GM10266 (cell line): ENCODE data around the gene KRT16.

ENCODE experiments used
- DNase-seq: peaks from one replicate; pipeline ENCODE4 v3.0.0; 2012; ENCODE audit errors: extremely low spot score
- TF ChIP-seq, protein P1 (sequence below): IDR thresholded peaks from 2 replicates; pipeline ENCODE4 v1.5.1; 2012; ENCODE audit warnings: mild to moderate bottlenecking, low read depth; ENCODE audit not compliant: control insufficient read depth, insufficient read depth; ENCODE audit errors: missing control alignments

Gene KRT16

DNA sequence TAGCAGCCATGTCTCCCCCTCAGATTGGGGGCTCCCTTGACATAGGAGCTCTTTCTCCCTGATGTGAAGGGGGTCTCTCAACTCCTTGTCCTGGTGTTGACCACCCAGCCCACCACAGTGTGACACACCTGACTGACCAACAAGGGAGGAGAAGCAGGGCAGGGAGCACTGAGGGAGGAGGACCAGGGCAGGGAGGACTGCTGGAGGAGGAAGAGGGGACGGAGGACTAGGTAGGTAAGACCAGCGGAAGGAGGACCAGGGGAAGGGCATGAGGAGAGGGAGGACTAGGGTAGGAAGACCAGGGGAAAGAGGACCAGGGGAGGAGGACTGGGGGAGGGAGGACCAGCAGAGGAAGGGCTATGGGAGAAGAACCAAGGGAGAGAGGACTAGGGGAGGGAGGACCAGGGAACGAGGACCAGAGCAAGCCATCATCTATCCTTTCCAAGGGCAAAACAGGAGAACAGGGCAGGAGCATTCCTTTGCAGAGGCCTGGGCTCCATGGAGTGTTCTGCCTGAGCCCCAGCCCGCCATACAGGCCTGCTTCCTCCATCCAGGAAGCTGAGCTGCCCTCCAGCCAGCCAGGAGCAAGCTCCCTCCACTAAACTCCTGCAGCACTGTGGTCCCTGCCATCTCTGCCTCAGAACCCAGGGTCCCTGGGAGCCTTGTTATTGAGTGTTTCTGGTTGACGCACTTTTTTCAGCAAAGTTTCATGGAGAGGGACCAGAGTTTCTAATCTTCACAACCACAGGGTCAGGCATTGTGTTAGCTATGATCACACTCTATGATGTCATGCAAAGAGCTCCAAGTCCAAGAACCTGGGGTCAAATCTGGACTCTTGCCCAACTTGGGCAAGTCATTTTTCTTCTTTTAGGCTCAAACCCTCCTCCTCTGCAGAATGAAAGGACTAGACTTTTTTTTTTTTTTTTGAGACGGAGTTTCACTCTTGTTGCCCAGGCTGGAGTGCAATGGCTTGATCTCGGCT, 27.2 kb upstream of the KRT16 start:
- DNase-seq = no peak
- TF ChIP-seq, protein P1, sequence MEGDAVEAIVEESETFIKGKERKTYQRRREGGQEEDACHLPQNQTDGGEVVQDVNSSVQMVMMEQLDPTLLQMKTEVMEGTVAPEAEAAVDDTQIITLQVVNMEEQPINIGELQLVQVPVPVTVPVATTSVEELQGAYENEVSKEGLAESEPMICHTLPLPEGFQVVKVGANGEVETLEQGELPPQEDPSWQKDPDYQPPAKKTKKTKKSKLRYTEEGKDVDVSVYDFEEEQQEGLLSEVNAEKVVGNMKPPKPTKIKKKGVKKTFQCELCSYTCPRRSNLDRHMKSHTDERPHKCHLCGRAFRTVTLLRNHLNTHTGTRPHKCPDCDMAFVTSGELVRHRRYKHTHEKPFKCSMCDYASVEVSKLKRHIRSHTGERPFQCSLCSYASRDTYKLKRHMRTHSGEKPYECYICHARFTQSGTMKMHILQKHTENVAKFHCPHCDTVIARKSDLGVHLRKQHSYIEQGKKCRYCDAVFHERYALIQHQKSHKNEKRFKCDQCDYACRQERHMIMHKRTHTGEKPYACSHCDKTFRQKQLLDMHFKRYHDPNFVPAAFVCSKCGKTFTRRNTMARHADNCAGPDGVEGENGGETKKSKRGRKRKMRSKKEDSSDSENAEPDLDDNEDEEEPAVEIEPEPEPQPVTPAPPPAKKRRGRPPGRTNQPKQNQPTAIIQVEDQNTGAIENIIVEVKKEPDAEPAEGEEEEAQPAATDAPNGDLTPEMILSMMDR = no peak

DNA sequence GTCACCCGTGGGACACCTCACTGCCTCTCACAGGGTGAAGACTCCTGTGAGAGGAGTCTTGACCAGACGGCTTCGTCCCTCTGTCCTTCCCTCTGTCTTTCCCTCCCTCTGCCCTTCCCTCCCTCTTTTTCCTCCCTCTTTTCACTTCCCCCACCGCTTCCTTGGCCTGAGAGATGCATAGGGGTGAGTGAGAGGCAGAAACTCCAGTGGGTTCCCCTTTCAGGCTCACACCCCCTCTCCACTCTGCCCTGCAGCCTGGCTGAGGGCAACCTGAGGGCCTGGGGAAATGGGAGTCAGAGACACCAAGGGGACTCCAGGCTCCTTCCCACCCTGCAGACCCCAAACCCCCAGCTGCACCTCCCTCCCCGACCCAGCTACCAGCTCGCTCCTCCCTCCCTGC, 26.4 kb upstream of the KRT16 start:
- TF ChIP-seq, protein P1 = no peak
- DNase-seq = no peak

DNA sequence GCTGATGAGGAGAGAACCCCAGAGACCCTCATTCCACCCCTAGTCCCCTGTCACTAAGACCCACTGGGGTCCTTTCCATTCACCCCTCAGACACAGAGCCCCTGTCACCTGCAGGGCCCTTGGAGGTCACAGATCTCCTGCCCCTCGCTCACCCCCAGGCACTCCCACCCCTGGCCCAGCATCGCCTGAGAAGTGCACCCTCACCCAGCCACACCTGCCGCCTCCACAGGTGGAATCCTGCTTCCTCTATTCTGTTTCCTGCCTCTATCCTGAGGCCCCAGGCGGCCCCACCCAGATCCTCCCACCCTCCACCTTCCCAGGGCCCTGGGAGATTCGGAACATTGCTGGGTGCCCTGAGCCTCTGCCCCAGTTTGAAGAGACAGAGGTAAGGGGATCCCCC, 25.6 kb upstream of the KRT16 start:
- TF ChIP-seq, protein P1 = no peak
- DNase-seq = no peak

DNA sequence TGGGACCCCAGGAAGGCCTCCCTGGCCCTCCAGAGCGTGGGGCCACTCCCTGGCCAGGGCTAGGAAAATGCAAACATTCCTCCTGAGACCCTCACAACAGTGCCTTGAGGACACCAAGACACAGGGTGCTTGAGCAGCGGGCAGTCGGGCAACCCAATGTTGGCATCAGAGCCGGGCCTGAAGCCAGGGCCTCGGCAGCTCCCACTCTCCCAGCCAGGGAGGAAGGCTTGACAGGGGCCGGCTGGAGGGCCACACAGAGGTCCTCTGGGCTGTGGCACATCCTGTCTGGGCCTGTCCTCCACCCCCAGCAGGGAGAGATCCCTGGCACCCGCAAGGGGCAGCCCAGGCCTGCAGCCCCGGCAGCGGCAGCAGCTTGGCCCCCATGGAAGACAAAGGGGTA, 24.1 kb upstream of the KRT16 start:
- DNase-seq = no peak
- TF ChIP-seq, protein P1 = no peak

DNA sequence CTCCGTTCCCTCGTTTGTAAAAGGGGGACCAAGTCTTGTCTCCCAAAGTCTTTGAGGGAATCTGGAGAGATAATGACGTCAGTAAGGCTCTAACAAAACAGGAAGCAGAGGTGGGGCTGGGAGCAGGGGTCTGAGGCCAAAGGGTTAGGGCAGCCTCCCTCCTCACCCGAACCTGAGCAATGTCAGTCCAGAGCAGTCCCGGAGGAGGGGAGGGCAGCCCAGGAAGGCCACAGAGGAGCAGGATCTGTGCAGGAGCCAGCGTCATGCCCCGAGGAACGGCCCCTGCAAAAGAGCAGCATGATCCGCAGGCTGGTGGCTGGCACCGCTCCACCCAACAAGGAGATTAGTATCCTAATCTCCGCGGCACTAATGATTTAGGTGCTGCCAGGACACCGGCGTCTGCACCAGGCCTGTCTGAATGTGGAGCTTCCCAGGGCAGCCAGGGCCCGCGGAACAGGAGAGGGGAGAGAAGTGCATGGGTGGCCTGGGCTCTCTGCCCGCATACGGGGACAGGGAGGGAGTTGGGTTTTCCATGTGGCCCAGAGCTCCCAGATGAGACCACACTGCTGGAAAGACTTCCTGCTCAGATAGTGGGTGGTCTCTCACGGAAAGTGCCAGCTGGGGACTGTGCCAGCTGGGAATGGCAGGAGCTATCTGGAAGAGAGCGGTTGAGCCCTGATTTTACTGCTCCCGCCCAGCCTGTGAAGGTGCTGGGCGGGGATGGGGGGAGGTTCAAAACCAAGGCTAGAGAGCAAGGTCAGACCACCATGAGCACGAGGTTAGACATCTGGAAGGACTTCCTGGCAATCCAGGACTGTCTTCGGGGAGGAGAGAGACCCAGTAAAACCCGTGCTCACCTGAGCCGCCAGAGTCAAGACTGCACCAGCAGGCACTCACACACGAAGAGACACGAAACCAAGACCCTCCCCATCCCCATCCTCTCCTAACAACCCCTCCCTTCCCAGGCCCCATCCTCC, 22.8 kb upstream of the KRT16 start:
- no peak for DNase-seq
- TF ChIP-seq, protein P1 = no peak

GRCh38 chr17:41634639-41635038, 22.1 kb upstream of the KRT16 start:
- TF ChIP-seq, protein P1 = no peak
- DNase-seq = no peak
